ENCODE measurements around the gene YBX3. TPM values are rescaled to one million over a fixed set of nuclear protein-coding genes. Genes with fewer than 3 reads are reported as not detected.

The YBX3 gene
- total RNA-seq, 4 donors from 2014 or later, result 264 to 714 (median 382) TPM

DNA sequence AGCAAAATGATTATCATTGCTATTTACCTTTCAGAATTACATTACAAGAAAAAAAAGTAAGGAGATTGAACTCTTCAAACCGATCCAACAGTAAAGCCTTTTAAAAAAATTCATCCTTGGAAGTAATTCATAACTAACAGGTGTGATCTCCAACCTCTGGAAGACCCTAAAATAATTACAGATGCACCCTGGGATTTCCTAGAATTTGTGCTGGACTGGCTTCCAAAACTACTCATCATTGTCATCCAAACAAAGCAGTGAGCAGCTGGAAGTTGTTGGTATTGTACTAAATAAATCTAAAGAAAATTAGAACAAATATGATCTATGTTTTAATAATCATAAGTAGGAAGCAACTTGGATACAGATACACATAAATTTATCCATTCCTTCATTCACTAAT is 1.9 kb upstream of the YBX3 start:
- peaks cover 0 to 28% (median 10%) of the 10 kb centered on the region in 4 donors for H3K4me1 ChIP-seq
- H3K36me3 ChIP-seq, result no peaks in the 10 kb centered on the region
- H3K4me3 ChIP-seq, result no peak overlapping the region
- H3K27ac ChIP-seq, result no peak overlapping the region
- no peaks in the 10 kb centered on the region for H3K27me3 ChIP-seq
- 67 to 78% methylated on average over 1 of the region's 1 CpG for WGBS, 2 donors
- H3K9me3 ChIP-seq, result no peaks in the 10 kb centered on the region
- TF ChIP-seq POLR2A (IDR thresholded peaks at IDR 0.05) (no peak), EP300 (IDR thresholded peaks at IDR 0.05) (no peak)
- TF ChIP-seq, protein P1, sequence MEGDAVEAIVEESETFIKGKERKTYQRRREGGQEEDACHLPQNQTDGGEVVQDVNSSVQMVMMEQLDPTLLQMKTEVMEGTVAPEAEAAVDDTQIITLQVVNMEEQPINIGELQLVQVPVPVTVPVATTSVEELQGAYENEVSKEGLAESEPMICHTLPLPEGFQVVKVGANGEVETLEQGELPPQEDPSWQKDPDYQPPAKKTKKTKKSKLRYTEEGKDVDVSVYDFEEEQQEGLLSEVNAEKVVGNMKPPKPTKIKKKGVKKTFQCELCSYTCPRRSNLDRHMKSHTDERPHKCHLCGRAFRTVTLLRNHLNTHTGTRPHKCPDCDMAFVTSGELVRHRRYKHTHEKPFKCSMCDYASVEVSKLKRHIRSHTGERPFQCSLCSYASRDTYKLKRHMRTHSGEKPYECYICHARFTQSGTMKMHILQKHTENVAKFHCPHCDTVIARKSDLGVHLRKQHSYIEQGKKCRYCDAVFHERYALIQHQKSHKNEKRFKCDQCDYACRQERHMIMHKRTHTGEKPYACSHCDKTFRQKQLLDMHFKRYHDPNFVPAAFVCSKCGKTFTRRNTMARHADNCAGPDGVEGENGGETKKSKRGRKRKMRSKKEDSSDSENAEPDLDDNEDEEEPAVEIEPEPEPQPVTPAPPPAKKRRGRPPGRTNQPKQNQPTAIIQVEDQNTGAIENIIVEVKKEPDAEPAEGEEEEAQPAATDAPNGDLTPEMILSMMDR (IDR thresholded peaks at IDR 0.05), result no peak
- no peak for DNase-seq (ENCODE audit: low spot score in 2 of 2)

DNA sequence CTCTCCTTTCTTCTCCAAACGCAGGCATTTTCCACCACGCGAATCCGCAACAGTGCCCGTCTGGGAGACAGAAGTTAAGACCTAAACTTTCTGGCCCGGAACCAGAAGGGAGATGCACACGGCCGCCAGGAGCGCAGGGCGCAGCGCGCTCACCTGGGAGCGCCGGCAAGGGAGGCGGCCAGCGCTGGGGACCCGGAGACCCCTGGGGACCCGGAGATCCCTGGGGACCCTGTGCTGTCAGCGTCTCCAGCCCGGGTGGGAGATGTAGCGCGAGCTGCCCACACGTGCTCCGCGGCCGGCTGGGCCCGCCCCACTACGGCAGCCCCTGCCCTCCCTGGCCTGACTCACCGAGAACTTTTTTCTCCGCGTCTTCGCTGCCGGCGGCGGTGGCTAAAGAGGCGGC is 620 bp downstream of the YBX3 start:
- no peaks in the 10 kb centered on the region for H3K27me3 ChIP-seq
- DNase-seq (ENCODE audit: low spot score in 2 of 2), result no peak
- TF ChIP-seq, protein P1 (IDR thresholded peaks at IDR 0.05), result peak in 3 of 5 experiments; percentile 11 to 36 (median 33)
- TF ChIP-seq POLR2A (IDR thresholded peaks at IDR 0.05) (peak in 1 of 2 donors; percentile 4), EP300 (IDR thresholded peaks at IDR 0.05) (no peak)
- H3K36me3 ChIP-seq, result no peaks in the 10 kb centered on the region
- peak overlapping the region; percentile 91 to 99 (median 96) for H3K27ac ChIP-seq
- peak overlapping the region; percentile 50 to 95 (median 72) for H3K4me3 ChIP-seq
- 0 to 2% methylated on average over 16 to 20 of the region's 36 CpGs for WGBS, 2 donors
- no peaks in the 10 kb centered on the region for H3K9me3 ChIP-seq
- peaks cover 0 to 54% (median 28%) of the 10 kb centered on the region in 4 donors for H3K4me1 ChIP-seq

DNA sequence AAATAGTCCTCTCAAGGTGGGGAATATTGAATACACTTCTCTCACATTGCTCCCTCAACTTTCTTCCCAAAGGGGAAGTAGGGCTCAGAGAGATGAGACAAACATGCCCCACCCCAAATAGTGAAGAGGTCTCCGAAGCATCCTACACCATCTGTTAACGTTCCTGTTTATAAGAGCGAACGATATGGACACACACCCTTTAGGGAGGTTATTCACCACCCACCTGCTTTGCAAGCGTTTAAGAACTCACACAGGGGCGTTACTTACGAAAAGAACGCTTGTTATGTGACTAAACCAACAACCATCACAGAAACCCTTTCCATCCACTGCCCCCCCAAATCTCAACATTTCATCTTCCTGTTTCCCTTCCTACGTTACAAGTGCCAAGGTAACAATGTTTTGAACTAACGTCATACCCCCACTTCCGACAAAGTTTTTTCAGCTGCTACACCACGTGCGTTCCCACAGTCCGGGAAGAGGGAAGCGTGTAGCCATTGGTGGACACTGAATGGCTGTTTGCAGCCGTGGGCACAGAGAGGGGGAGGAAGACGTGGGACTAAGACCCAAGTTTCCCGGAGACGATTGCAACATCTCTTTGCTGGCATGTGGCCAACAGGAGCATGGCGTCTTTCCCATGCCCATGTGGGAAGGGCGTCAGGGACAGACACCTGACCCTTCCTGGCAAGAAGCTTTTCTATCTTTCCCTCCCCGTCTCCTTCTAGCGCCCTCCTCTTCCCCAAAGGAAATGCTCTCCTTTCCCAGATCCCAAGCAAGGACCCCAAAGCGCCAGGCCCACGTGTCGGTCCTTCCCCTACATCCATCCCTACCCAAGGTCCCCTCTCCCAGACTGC is 1.2 kb downstream of the YBX3 start:
- peaks cover 0 to 60% (median 33%) of the 10 kb centered on the region in 4 donors for H3K4me1 ChIP-seq

DNA sequence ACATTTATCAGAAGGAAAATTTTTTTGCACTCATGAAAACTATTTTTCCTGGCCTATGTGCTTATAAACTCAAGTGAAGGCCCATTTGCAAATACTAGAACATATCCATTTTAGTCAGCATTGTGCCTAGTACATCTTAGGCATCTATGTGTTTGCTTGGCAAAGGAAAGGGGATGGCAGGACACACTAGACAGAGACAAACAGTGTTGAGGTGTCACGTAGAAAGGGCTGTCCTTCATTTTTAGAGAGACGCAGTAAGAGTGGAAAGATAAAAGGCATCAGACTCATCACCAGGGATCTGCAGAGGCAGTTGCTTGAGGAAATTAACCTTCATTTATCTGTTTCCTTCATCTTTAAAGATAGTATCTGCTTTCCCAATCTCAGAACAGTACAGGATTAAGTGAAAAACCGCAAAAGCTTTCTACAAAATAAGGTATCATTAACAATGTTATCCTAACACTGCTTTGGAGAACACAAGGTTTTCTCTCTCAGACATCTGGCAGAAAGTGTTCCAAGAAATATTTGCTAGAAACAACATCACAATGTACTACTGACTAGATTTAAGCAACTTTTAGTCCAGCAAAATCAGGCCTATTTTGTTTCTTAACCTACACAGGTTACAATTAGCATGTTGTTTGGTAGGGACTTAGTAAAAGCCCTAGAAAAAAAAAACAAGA is 2.0 kb downstream of the YBX3 start:
- 33 to 53% methylated on average over 3 of the region's 3 CpGs for WGBS, 2 donors
- peak overlapping the region; percentile 50 to 95 (median 72) for H3K4me3 ChIP-seq
- H3K36me3 ChIP-seq, result no peaks in the 10 kb centered on the region
- H3K27ac ChIP-seq, result peak overlapping the region; percentile 91 to 99 (median 96)
- TF ChIP-seq EP300 (IDR thresholded peaks at IDR 0.05), result no peak
- TF ChIP-seq, protein P1 (IDR thresholded peaks at IDR 0.05), result no peak
- no peak for TF ChIP-seq POLR2A (IDR thresholded peaks at IDR 0.05)
- no peak for DNase-seq (ENCODE audit: low spot score in 2 of 2)
- peaks cover 0 to 67% (median 35%) of the 10 kb centered on the region in 4 donors for H3K4me1 ChIP-seq
- H3K27me3 ChIP-seq, result no peaks in the 10 kb centered on the region
- H3K9me3 ChIP-seq, result no peaks in the 10 kb centered on the region

More for the DNA sequence above, 1.2 kb downstream of the YBX3 start:
- no peaks in the 10 kb centered on the region for H3K36me3 ChIP-seq
- whole genome bisulfite sequencing, 2 donors, result 1% methylated on average over 26 of the region's 26 CpGs
- peak overlapping the region; percentile 50 to 95 (median 72) for H3K4me3 ChIP-seq
- DNase-seq (ENCODE audit: low spot score in 2 of 2), result peak; percentile 94 to 99
- H3K27me3 ChIP-seq, result no peaks in the 10 kb centered on the region
- no peaks in the 10 kb centered on the region for H3K9me3 ChIP-seq
- TF ChIP-seq POLR2A (IDR thresholded peaks at IDR 0.05) (peak; percentile 63 to 65), EP300 (IDR thresholded peaks at IDR 0.05) (peak; percentile 94 to 99)
- TF ChIP-seq, protein P1 (IDR thresholded peaks at IDR 0.05), result no peak
- H3K27ac ChIP-seq, result peak overlapping the region; percentile 91 to 99 (median 96)
